ENCODE measurements around the gene STEAP3. TPM values are rescaled to one million over a fixed set of nuclear protein-coding genes. Genes with fewer than 3 reads are reported as not detected.

Gene STEAP3
- total RNA-seq, 1 donor, result 50.9 TPM

GRCh38 chr2:119260646-119261492, 37.2 kb downstream of the STEAP3 start:
- peak; percentile 16 for DNase-seq (ENCODE audit: low read depth)
- no peak overlapping the region for H3K4me3 ChIP-seq (ENCODE audit: low read depth, low read length)
- TF ChIP-seq CTCF (IDR thresholded peaks at IDR 0.05; ENCODE audit: insufficient read depth, low read length), result no peak

GRCh38 chr2:119261493-119262225, 38.0 kb downstream of the STEAP3 start:
- no peak for DNase-seq (ENCODE audit: low read depth)
- TF ChIP-seq CTCF (IDR thresholded peaks at IDR 0.05; ENCODE audit: insufficient read depth, low read length), result no peak

GRCh38 chr2:119263025-119263424, 39.4 kb downstream of the STEAP3 start:
- H3K4me3 ChIP-seq (ENCODE audit: low read depth, low read length), result no peak overlapping the region
- no peak for TF ChIP-seq CTCF (IDR thresholded peaks at IDR 0.05; ENCODE audit: insufficient read depth, low read length)
- DNase-seq (ENCODE audit: low read depth), result no peak

More at GRCh38 chr2:119261493-119262225, 38.0 kb downstream of the STEAP3 start:
- H3K4me3 ChIP-seq (ENCODE audit: low read depth, low read length), result no peak overlapping the region

- no peak overlapping the region for H3K4me3 ChIP-seq (ENCODE audit: low read depth, low read length)
- no peak for TF ChIP-seq CTCF (IDR thresholded peaks at IDR 0.05; ENCODE audit: insufficient read depth, low read length)
- no peak for DNase-seq (ENCODE audit: low read depth)
Observed at GRCh38 chr2:119263656-119264055, 40.0 kb downstream of the STEAP3 start.

- TF ChIP-seq CTCF (IDR thresholded peaks at IDR 0.05; ENCODE audit: insufficient read depth, low read length), result peak; percentile 91
- H3K4me3 ChIP-seq (ENCODE audit: low read depth, low read length), result no peak overlapping the region
- DNase-seq (ENCODE audit: low read depth), result peak; percentile 51
Observed at GRCh38 chr2:119264781-119265692, 41.4 kb downstream of the STEAP3 start.

GRCh38 chr2:119265693-119266066, 42.0 kb downstream of the STEAP3 start:
- no peak for TF ChIP-seq CTCF (IDR thresholded peaks at IDR 0.05; ENCODE audit: insufficient read depth, low read length)
- DNase-seq (ENCODE audit: low read depth), result no peak
- no peak overlapping the region for H3K4me3 ChIP-seq (ENCODE audit: low read depth, low read length)

All from fibroblast of the aortic adventitia (primary cell).